ENCODE results near the gene KHDC4.

The KHDC4 gene

GRCh38 chr1:155968670-155969069 lies 34.5 kb upstream of the KHDC4 start:
- DNase-seq, result no peak

GRCh38 chr1:155968051-155968400 lies 33.8 kb upstream of the KHDC4 start:
- DNase-seq, result no peak

DNA sequence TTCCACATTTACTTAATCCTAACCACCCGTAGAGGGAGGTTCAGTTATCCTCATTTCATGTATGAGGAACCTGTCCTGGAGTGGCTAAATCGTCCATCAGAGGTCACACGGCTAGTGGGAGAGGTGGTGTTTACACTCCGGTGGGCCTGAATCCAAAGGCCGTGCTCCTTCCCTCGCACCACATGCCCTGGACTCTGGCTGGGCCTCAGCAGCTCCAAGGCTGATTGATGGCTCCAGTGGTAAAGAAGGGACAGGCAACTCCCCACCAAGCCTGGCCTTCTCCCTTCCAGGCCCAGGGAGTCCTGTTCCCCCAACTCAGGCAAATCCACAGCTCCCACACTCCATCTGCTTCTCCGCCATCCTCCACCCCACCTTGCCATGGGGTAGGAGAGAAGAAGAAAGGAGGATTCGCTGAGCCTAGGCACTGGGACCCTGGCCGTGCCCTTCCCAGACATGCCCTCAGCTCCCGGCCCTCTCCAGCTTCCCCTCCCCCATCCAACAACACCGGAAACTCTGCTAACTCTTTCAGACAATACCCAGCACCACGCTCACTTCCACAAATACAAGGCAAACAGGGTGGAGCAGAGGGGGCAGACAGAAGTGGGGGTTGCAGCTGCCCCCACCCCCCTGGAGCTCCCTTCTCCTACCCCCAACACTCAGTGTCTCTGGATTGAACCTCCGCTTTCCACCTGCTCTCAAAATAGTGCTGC lies 33.3 kb upstream of the KHDC4 start:
- peak; percentile 69 for DNase-seq

DNA sequence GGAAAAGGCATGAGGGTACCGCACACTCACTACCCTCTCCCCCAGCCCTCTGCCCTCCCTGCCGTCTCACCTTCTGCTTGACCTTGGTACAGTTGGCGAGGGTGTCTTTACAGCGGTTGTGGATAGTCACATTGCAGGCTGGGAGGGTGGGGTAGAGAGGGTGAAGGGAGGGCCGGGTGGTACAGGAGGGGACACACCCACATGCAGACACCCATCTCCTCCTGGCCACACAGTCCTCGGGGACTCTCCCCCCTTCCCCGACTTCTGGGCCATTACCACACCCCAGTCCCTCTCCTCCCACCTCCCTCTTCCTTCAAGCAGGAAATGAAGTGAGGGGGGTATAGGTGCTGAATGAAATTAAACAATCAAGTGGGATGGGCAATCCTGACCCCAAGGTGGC lies 32.5 kb upstream of the KHDC4 start:
- peak; percentile 71 for DNase-seq

GRCh38 chr1:155966135-155966534 lies 31.9 kb upstream of the KHDC4 start:
- DNase-seq, result peak; percentile 50

GRCh38 chr1:155964193-155964592 lies 30.0 kb upstream of the KHDC4 start:
- DNase-seq, result peak; percentile 27

DNA sequence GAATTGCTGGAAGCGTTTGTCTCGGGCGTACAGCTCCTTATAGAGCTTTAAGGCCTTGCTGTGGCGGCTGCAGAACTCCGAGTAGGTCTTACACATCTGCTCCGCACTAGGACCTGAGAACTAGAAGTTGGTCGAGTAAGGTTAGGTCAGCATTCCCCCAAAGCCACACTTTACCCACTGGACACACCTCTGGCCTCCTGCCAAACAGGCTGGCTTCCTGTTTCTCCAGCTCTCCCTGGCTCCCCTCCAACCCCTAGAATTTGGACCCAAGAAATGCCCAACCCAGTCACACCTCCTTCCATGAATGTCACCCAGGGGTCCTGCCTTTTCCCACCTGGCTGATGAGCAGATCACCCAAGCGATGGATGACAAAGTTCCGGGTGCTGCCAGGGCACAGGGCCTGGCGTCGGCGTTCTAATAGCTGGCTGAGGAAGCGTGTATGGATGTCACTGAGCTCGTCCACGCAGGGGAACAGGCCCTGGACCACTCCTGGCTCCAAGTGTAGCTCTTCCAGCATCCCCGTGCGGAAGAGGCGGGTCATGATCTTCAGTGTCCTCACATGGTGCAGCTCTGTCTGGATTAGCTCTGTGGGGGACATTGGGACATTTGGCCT lies 28.5 kb upstream of the KHDC4 start:
- DNase-seq, result no peak

DNA sequence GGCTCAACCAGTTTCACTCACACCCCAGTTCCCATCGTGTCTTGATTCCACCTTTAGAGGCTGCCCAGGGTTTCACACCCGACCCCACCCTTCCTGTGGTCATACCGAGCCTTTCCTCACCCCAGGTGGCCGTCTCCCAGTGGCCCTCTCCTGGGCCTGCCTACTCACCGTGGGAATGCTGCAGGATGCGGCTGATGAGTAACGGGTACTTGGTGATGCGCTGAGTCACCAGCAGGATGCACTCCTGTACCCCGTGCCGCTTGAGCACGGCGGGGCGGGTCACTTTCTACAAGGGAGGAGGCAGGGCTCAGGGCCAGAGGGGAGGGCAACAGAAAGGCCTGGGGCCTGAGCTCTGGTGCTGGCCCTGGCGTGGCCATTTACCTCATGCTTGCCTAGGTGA lies 27.7 kb upstream of the KHDC4 start:
- peak; percentile 65 for DNase-seq

DNA sequence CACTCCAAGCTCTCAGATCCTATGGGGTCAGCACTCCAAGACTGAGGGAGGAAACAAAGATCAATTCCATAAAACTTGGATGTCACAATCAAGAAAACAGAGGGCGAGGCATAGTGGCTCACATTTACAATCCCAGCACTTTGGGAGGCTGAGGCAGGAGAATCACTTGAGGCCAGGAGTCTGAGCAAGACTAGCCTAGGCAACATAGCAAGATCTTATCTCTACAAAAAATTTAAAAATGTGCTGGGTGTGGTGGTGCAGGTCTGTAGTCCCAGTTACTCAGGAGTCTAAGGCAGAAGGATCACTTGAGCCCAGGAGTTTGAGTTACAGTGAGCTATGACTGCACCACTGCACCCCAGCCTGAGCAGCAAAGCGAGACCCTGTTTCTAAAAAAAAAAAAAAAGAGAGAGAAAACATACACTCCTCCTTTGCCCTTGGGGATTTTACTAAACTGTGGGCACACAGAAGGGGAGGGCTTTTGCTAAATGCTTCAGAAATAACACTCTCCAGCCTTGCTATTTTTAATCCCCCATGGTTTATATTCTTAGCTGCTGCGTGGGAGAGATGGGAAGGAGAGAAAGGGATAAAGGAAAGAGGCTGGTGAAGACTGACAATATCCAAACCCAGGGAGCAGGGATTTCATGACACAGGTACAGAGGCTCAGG lies 26.0 kb upstream of the KHDC4 start:
- no peak for DNase-seq

- no peak for DNase-seq
These were observed 23.2 kb upstream of the KHDC4 start for GRCh38 chr1:155957411-155957915.

DNA sequence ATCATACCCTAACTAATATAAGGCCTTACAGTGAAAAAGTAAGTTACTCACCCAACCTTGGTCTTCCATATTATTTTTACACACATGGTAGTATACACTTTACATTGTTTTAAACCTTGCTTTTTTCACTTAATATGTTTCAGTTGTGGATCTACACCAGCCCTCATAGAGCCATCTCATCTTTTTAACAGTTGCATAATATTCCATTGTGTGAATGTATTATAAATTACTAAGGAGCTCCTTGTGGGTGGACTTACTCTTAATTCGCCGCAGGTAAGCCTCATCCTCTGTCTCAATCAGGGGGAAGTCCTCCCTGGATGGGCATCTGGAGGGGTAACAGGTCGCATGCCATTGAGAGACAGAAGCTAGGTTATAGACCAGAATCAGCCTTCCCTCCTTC lies 20.4 kb upstream of the KHDC4 start:
- DNase-seq, result no peak

DNA sequence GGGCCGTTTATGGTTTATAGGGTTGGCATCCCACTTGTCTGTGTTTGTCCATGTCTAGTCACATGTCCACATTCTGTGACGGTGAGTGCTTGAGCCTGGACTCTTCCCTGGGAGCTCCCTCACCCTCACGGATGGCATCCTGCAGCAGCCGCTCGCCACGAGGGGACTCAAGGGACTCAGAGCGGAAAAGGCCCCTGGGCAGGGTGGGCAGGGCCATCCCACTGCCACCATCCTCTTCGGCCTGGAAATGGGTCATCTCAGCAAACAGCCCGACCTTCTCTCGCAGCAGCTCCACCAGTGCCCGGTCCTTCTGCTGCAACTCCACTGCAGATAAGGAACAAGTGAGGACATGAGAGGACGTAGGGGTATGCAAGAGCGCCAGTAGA lies 18.3 kb upstream of the KHDC4 start:
- no peak for DNase-seq

DNA sequence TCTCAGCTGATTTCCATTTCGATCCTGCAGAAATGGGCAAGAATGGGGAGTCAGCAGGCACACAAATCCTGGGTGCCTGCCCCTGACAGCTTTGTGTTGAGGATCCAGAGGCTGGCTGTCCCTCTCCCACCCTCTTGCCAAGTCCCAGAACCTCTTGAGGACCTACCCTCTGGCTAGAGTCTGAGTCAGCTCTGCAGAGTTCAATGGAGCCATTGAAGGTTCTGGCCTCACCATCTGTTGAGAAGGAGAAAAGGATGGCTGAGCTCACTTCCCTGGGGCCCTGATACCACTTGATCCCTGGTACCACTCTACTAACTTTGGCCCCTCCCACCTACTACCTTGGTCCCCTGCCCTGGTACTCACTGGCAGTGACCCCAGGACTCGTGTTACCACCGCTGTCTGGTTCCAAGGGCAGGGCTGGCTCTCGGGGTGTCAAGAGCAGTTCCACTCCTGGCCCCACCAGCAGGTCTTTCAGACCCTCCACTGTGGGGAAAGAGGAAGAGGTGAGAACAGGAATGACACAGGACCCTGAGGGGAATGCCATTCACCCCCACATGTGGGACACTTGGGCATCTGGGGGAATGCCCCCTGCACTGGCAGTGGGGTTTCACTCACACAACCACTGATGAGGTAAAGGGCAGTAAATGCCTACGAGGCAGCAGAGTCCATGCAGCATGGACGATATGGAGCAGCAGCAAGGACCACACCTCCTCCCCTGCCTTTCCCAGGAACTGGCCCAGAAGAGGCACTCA lies 17.7 kb upstream of the KHDC4 start:
- no peak for DNase-seq

DNA sequence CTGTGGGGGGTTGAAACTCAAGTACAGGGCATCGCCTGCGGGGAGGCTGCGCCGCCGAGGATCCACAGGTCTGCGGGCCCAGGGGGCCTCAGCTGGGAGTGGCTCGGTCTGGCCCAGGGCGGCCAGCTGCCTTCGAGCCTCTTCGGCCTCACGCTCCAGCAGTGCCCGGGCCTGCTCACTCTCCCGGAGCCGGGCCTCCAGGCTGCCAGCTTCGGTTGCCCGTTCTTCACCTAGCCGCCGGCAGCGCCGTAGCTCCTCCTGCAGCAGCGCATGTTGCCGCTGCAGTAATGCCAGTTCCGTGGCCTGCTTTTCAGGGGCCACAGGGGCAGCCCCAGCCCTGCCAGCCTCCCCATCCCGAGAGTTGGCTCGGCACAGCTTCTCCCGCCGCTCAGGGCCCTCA lies 16.6 kb upstream of the KHDC4 start:
- DNase-seq, result no peak

DNA sequence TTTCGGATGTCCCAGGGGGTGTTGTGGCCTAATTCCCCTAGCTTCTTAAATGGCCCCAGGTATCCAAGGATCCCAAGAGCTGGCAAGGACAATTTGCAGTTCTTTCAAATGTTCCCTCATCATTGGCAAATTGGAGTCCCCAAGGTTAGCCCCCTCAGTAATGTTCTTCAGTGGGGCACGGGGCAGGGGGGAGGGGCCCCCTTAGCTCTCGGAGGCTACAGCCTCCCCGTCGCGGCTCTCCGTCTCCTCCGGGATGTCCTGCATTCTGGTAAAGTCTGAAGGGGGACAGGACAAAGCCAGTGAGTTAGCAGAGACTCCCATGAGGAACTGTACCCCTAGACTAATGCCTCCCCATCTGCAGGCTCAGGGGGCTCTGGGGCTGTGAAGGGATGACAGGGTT lies 13.5 kb upstream of the KHDC4 start:
- no peak for DNase-seq

DNA sequence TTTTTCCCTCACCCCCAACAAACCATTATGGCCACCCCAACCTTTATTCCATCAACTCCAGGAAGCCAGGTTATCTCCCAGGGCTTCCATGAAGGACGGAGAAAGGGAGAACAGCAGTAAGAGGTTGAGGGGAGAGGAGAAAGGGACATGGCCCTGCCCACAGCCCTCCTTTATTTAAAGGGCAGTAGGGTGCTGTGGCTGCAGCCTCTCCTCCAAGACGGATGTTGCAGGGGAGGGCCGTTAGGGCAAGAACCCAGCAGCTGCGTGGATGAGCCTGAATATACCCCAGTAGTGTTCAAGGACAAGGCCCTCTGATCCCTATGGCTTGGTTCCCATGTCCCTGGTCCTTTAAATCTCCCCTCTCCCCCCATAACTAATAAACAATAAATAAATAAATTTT lies 13.1 kb upstream of the KHDC4 start:
- no peak for DNase-seq

GRCh38 chr1:155946633-155947219 lies 12.5 kb upstream of the KHDC4 start:
- no peak for DNase-seq

- peak; percentile 35 for DNase-seq
These were observed 10.2 kb upstream of the KHDC4 start for GRCh38 chr1:155944444-155944799.

GRCh38 chr1:155942578-155943141 lies 8.4 kb upstream of the KHDC4 start:
- DNase-seq, result no peak

DNA sequence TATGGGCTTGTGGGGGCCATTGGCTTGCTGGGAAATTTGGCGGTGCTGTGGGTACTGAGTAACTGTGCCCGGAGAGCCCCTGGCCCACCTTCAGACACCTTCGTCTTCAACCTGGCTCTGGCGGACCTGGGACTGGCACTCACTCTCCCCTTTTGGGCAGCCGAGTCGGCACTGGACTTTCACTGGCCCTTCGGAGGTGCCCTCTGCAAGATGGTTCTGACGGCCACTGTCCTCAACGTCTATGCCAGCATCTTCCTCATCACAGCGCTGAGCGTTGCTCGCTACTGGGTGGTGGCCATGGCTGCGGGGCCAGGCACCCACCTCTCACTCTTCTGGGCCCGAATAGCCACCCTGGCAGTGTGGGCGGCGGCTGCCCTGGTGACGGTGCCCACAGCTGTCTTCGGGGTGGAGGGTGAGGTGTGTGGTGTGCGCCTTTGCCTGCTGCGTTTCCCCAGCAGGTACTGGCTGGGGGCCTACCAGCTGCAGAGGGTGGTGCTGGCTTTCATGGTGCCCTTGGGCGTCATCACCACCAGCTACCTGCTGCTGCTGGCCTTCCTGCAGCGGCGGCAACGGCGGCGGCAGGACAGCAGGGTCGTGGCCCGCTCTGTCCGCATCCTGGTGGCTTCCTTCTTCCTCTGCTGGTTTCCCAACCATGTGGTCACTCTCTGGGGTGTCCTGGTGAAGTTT lies 7.8 kb upstream of the KHDC4 start:
- DNase-seq, result no peak

DNA sequence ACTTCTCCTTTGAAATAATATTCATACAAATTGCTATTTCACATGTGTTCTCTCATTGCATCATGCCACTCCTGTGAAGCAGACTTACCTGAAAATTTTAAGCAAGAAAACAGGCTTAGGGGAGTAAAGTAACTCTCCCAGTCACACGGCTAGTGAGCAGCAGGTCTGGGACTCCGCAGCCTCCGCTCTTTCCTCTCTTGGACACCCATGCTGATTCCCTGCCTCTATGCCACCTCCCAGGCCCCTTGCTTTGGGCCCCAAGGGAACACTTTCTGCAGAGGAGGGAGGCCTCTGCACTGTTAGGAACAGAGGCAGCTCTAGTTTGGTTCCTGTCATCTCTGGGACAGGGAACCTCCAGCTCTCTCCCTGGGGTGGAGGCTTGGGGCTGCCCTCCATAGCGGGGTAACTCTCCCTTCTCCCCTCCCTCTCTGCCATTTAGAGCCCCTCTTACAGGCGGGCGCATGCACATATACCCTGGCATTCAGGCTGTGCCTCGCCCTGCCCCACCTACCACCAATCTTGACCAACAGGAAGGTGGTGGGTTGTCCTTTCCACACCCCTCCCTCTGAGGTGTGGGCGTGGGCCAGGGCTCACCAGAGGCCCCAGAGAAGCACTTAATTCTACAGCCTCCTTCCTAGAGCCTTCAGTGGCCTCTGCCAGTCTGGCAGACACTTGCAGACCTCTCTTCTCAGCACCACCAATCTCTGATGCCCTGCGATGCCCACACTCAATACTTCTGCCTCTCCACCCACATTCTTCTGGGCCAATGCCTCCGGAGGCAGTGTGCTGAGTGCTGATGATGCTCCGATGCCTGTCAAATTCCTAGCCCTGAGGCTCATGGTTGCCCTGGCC lies 7.0 kb upstream of the KHDC4 start, which contains the start of gene RXFP4:
Gene RXFP4 (plus strand): TSS at position 646 of the 852 bp plus-strand sequence. CDS start 72 bp downstream, at position 718.
- peak; percentile 77 for DNase-seq

Measured in hematopoietic multipotent progenitor cell treated with erythropoietin and hydrocortisone succinate and interleukin-3 and kit ligand, for 4 days (in vitro differentiated cells).